NCI-H1436 treated with DMSO at 0.1 percent for 48 hours (cell line): ENCODE results near the gene DHRSX.
"Not testable (repeated sequence)": the region's sequence is repeated elsewhere in the genome, so short reads cannot be mapped to it uniquely, and the experiment has no call there.

Experiments
- DNase-seq: peaks from one replicate; lab custom pipeline; 2025; lab: John Stamatoyannopoulos, UW

The DHRSX gene, protein sequence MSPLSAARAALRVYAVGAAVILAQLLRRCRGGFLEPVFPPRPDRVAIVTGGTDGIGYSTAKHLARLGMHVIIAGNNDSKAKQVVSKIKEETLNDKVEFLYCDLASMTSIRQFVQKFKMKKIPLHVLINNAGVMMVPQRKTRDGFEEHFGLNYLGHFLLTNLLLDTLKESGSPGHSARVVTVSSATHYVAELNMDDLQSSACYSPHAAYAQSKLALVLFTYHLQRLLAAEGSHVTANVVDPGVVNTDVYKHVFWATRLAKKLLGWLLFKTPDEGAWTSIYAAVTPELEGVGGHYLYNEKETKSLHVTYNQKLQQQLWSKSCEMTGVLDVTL

DNA sequence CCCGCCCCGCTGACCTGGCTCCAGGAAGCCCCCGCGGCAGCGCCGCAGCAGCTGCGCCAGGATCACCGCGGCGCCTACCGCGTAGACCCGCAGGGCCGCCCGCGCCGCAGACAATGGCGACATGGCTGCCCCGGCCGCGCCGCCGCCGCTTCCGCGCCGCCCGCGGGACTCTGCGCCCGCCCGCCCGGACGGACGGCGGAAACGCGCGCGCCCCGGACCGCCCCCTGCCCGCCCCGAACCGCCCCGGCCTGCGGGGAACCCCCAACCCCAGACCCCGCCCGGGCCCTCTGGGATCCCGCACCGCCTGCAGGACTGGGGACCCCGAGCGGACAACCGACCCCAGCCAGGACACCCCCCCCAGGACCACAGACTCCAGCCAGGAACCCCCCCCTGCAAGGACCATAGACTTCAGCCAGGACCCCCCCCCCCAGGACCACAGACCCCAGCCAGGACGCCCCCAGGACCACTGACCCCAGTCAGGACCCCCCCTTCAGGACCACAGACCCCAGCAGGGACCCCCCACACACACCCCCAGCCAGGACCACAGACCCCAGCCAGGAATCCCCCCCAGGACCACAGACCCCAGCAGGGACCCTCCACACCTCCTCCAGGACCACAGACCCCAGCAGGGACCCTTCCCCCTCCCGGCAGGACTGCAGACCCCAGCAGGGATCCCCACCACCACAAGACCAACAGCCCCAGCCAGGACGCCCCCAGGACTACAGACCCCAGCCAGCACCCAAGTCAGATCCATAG lies at the start of gene DHRSX, which contains the start of gene ZBED1:
Gene DHRSX (minus strand): TSS at position 174 of the 756 bp plus-strand sequence. CDS start 51 bp downstream, at position 123.
Gene ZBED1 (minus strand): TSS at position 174 of the 756 bp plus-strand sequence. CDS start 10,257 bp downstream, outside the sequence.
- DNase-seq = no peak

DNA sequence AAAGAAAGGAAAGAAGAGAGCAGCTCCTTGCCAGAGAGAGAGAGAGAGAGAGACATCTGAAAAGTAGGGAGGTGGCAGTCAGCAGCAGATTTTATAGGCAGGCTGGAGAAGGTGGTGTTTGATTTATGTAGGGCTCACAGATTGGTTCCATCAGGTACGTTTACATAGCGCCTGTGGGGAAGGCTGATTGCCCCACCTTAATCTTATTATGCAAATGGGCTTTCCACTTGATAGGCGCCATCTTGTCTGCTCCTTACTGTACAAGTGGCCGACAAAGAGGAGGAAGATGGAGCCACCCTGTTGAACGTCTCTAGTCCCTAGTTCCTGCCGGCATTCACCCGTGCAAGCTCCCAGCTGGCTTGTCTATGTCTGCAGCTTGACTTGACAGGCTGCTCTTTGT lies 49.1 kb upstream of the DHRSX start:
- peak; percentile 64 for DNase-seq

DNA sequence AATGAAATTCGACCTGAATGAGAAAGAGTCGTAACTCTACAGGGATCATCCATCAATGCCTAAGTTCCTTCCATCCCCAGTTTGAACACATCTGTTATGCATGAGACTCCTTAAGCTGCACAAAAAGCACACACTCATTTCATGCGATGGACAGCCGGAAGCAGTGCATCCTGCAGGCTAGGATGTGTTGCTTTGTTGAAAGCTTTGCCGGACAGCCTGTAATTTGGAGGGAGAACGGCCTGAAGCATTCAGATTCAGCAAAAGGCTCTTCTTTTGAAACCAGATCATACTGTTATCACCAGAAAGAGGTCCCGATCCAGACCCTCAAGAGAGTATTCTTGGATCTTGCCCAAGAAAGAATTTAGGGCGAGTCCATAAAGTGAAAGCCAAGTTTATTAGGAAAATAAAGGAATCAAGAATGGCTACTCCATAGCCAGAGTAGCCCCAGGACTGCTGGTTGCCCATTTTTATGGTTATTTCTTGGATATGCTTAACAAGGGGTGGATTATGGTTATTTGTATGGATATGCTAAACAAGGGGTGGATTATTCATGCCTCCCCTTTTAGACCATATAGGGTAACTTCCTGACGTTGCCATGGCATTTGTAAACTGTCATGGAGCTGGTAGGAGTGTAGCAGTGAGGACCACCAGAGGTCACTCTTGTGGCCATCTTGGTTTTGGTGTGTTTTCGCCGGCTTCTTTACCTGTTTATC lies 48.1 kb upstream of the DHRSX start:
- DNase-seq = no peak

DNA sequence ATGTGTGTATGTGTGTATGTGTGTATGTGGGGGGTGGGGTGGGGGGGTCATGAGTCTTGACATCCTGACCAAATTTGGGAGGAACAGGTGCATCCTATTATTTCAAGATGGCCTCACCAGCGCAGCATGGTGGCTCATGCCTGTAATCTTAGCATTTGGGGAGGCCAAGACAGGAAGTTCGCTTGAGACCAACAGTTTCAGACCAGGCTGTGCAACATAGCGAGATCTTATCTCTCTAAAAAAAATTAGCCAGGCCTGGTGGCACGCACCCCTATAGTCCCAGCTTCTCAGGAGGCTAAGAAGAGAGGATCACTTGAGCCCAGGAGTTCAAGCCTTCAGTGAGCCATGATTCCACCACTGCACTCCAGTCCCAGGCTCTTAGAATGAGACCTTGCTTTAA lies 47.0 kb upstream of the DHRSX start:
- DNase-seq = no peak

DNA sequence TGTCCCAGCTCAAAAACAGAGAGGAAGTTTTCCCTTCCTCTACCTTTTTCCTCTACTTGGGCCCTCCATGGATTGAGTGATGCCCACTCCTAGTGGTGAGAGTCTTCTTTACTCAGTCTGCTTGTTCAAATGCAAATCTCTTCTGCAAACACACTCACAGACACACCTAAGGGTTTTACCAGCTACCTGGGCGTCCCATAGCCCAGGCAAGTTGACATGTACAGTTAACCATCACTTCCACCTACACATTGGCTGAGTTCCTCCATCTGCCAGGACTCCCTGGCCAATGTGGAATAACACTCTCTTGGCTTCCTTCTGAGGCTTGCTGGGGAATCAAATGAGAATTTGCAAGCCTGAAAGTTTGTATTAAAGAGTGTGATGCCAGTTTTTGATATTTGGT lies 45.7 kb upstream of the DHRSX start:
- no peak for DNase-seq

DNA sequence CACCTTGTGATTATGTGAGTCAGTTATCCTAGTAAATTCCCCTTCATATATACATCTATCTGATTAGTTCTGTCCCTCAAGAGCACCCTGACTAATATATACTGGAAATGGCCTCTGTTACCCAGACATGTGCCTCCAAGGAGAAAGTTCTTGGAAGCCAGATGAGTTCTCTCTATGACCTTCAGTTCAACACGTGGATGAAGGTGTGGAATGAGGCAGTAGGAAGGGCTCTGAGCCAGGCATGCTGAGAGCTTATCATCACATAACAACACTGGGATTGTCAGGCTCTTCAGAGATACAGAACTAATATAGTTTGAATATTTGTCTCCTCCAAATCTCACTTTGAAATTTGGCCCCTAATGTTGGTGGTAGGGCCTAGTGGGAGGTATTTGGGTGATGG lies 44.4 kb upstream of the DHRSX start:
- DNase-seq = no peak

DNA sequence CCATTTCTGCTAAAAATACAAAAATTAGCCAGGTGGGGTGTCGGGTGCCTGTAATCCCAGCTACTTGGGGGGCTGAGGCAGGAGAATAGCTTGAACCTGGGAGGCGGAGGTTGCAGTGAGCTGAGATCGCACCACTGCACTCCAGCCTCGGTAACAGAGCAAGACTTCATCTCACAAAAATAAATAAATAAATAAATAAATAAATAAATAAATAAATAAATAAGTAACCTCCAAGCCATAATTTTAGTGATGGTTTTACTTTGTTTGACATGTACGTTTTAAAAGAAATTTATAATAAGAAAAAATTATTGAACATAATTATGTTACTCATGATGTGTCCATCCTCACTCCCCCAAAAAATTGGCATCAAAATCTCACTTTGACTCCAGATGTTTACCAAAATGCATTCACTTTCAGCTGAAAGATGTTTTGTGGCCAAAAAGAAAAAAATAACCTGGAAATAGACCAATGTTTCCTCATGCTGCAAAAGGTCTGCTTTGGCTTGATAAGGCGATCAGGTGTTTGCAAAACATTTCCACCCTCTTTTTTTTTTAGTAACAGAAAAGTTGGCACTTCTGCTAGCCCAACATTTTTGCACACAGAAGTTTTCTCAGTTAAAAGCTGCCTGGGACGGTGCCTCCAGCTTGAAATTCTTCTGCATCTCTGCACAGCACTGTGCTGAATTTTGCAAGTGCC lies 42.2 kb upstream of the DHRSX start:
- no peak for DNase-seq

DNA sequence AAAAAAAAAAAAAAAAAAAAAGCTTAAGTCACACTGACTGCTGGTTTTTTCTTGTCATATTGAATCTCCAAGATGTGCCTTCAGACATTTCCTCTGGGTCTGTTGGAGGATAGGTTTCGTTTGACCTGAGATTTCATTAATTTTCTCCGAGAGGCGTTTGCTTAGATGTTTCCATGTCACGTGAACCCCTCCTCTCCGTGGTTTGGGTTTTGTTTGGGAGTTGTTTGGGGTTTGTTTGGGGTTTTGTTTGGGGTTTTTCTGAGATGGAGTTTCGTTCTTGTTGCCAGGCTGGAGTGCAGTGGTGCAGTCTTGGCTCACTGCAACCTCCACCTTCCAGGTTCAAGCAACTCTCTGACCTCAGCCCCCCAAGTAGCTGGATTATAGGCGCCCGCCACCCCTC lies 40.8 kb upstream of the DHRSX start:
- DNase-seq = no peak

DNA sequence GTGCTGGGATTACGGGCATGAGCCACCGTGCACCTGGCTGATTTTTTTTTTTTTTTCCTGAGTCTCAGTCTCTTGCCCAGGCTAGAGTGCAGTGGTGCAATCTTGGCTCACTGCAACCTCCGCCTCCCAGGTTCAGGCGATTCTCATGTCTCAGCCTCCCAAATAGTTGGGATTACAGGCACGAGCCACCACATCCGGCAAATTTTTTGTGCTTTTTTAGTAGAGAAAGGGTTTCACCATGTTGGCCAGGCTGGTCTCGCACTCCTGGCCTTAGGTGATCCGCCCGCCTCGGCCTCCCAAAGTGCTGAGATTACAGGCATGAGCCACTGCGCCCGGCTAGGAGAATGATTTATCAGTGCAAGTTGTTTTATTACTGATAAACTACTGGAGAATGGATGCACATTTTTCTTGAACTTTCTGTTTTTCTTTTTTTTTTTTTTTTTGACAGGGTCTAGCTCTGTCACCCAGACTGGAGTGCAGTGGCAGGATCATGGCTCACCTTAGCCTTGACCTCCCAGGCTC lies 39.7 kb upstream of the DHRSX start:
- DNase-seq = no peak

DNA sequence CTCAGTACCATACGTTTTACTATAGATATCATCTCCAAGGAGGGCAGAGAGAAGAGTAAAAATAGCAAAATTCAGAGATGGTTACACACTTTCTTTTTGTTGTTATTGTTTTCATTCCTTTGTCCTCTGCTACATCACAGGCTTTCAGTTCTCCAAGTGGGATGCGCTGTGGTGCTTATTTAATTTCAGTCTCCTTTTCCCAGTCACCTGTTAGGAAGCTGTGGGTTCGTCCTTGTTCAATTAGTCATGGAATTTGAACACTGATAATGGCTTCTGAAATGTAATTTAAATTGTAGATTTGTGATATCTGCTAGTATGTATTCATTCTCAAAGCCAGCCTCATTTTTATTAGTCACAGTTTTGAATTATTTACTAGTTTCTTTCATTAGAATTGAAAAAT lies 38.8 kb upstream of the DHRSX start:
- no peak for DNase-seq

DNA sequence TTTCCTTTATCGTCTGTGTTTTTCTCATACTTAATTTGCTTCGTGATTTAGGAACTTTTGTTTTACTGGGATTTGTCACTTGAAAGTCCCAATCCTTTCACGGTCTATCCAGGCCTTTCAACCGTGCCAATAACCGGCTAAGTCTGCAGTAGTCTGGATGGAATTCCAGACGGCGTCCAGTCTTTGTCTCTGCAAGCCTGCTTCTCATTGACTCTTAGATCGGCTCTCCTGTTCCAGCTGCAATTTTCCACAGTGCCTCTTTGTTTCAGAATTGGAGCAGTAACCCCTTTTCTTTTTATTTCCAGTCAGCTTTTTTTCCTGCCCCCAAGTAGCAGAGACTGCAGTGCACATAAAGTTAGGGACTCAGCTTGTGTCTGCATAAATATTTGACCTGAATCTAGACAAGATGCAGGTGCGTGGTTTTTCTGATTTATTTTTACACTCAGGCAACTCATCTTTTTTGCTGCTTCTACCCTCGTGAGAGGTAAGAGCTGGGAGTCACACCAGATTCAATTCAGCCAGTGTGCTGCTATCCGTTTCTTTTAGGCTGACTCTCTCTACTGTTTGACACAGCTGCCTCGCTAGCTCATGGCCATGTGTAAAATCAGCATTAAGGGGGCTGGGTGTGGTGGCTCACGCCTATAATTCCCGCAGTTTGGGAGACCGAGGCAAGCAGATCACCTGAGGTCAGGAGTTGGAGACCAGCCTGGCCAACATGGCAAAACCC lies 37.4 kb upstream of the DHRSX start:
- no peak for DNase-seq

DNA sequence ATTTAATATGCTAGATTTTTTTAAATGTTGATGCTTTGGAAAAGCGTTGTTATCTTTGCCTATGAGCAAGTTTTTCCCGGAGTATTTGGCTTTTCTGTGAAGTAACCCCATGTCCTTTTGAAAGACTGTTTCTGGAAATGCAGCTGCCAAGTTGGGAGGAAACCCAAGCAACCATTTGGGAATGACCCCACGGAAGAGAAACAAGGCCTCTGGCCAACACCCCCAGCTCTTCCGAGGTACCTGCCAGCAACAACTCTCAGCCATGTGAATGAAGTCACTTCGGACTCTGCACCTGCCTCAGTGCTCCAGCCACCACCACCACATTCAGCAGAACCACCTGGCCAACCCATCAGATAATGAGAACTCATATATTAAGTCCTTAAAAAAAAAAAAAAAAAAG lies 36.2 kb upstream of the DHRSX start:
- DNase-seq = no peak

DNA sequence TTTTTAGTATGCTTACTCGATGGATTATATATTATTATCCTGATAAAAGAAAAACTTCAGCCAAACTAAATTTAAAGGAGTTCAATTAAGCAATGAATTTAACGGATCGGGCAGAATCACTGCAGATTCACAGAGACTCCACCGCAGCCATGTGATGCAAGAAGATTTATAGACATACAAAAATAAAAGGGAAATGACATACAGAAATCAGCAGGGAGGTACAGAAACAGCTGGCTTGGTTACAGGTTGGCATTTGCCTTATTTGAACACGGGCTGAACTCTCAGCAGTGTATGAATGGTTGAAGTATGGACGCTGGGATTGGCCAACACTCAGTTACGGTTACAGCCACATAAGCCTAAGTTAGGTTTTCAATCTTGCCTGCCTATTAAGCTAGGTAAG lies 35.4 kb upstream of the DHRSX start:
- DNase-seq = no peak

DNA sequence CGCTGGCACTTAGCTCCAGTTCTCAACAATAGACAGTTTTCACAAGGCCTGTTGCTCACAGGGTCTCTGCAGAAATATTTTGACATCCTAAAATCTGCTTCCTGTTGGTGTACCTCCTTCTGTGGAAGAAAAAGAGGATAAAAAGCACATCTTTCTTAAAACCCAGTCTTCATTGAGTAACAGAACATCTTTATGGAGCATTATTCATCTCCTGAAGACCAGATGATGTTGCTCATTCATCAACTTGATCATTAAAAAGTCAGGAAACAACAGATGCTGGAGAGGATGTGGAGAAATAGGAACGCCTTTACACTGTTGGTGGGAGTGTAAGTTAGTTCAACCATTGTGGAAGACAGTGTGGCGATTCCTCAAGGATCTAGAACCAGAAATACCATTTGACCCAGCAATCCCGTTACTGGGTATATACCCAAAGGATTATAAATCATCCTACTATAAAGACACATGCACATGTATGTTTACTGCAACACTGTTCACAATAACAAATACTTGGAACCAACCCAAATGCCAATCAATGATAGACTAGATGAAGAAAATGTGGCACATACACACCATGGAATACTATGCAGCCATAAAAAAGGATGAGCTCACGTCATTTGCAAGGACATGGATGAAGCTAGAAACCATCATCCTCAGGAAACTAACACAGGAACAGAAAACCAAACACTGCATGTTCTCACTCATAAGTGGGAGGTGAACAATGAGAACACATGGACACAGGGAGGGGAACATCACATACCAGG lies 33.7 kb upstream of the DHRSX start:
- not testable (repeated sequence) for DNase-seq

DNA sequence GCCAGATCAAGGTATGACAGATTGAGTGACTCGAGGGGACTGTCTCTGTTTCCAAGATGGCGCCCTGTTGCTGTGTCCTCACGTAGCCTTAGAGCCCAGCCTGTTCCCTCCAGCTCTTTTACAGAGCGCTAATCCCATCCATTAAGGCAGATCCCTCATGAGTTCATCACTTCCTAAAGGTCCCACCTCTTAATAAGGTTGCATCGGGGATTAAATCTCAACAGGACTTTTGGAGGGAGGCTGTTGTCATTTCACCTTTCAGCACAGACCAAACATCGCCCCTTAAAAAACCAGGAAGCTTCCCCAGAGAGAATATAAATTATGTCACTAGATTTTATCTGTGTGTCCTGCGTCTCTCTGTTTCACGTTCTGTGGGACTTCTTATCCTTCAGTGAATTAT lies 32.6 kb upstream of the DHRSX start:
- no peak for DNase-seq

DNA sequence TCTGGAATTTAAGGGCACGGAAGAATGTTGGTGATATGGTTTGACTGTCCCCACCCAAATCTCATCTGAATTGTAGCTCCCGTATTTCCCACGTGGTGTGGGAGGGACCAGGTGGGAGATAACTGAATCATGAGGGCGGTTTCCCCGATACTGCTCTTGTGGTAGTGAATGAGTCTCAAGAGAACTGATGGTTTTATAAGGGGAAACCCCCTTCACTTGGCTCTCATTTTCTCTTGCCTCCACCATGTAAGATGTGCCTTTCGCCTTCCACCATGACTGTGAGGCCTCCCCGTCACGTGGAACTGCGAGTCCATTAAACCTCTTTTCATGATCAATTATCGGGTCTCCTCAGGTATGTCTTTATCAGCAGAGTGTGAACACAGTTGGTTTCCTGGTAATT lies 25.6 kb upstream of the DHRSX start:
- DNase-seq = no peak

DNA sequence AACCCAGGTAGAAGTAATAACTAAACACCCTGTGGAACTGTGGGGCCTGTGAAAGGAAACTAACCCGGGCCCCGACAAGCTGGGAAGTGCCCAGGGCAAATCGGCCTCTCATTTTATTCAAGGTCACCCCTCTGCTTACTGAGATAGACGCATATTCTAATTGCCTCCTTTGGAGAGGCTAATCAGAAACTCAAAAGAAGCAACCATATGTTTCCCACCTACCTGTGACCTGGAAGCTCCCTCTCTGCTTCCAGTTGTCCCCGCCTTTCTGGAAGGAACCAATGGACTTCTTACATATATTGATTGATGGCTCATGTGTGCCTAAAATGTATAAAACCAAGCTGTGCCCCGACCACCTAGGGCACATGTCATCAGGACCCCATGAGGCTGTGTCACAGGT lies 23.1 kb upstream of the DHRSX start:
- DNase-seq = no peak

DNA sequence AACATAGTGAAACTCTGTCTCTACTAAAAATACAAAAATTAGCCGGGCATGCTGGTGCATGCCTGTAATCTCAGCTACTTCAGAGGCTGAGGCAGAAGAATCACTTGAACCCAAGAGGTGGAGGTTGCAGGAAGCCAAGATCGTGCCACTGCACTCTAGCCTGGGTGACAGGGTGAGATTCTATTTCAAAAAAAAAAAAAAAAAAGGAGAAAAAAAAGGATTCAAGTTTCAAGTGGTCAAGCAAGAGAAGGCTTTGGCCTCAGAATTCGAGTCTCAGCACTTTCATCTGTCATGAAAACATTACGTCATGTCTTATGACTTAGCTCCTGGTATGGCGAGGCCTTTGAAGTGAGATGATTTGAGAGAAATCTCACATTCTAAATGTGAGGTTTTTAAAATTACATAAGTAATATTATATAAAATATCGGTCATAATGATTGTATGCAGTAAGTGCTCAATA lies 21.2 kb upstream of the DHRSX start:
- no peak for DNase-seq

DNA sequence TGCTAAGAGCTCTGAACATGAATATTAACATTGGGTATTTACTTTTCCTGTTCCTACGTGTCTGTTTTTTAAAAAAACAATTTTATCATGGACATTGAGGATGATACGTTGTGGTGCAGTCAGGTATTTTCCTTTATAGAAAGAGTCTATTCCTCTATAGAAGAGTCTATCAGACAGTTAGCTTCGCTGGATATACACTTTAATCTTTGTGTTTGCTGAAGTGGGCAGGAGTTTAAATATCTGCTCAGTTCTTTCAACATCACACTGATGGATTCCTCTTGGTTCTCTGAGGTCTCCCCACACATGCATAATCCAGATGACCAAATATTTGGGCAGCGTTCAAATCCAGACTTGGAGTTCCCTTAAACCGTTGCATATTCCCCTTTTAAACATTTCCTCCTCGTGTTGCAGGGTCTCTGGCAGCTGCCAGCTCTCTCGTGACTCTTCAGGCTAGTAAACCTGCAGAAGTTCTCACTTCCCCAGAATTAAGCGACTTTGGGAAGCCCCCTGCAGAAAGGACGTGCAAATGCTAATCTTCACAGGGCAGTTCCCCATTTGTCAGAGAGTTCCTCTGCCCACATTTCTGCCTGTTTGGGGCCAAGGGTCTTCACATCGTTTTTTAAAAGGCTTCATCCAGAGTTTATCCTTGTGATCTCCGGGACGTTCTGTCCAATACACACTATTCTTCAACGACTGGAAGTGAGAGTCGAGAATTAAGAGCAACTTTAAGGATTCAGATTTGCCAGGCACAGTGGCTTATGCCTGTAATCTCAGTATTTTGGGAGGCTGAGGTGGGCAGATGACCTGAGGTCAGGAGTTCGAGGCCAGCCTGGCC lies 20.5 kb upstream of the DHRSX start:
- DNase-seq = no peak

DNA sequence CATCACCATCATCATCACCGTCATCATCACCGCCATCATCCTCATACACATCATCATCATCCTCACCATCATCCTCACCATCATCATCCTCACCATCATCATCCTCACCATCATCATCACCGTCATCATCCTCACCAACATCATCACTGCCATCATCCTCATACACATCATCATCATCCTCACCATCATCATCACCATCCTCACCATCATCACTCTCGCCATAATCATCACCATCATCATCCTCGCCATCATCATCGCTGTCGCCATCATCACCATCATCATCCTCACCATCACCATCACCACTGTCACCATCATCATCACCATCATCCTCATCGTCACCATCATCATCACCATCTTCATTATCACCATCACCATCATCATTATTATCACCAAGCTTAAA lies 19.8 kb upstream of the DHRSX start:
- no peak for DNase-seq
